Measurements from ENCODE around the gene SH3GLB2. TPM values are rescaled to one million over a fixed set of nuclear protein-coding genes. Genes with fewer than 3 reads are reported as not detected.

SH3GLB2 gene
- total RNA-seq, 1 donor from 2014 or later, result 76.1 TPM

DNA sequence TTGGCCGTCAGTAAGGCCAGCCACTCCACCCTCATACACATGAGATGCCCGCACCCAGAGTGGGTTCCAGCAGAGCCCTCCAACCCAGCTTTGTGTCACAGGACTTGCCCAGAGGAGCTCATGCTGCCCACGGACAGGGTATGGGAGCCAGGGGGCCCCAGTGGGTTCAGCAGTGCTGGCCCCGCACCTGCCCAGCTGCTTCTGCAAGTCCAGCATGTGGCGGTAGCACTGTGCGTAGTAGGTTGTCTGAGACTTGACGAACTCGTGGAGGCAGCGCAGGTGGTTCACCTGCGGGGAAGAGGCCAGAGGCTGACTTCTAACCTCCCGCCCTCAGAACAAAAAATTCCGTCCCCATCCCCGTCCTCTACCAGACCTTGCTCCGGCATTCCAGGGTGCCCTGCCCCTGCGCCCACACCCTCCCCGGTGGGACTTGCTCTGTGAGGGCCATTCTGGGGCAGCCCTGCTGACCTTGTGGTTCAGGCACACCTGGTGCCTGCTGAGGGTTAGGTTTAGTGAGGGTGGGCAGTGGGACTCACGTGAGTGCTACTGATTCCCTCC, 18.5 kb downstream of the SH3GLB2 start:
- no peak for DNase-seq (ENCODE audit: low read depth, low spot score)
- no peak overlapping the region for H3K4me3 Mint-ChIP-seq
- peaks cover 5% of the 10 kb centered on the region for H3K4me1 Mint-ChIP-seq
- TF ChIP-seq, protein P1, sequence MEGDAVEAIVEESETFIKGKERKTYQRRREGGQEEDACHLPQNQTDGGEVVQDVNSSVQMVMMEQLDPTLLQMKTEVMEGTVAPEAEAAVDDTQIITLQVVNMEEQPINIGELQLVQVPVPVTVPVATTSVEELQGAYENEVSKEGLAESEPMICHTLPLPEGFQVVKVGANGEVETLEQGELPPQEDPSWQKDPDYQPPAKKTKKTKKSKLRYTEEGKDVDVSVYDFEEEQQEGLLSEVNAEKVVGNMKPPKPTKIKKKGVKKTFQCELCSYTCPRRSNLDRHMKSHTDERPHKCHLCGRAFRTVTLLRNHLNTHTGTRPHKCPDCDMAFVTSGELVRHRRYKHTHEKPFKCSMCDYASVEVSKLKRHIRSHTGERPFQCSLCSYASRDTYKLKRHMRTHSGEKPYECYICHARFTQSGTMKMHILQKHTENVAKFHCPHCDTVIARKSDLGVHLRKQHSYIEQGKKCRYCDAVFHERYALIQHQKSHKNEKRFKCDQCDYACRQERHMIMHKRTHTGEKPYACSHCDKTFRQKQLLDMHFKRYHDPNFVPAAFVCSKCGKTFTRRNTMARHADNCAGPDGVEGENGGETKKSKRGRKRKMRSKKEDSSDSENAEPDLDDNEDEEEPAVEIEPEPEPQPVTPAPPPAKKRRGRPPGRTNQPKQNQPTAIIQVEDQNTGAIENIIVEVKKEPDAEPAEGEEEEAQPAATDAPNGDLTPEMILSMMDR (conservative IDR thresholded peaks at IDR 0.05), result no peak
- no peak overlapping the region for H3K27ac Mint-ChIP-seq (ENCODE audit: unreplicated experiment)
- H3K27me3 Mint-ChIP-seq (ENCODE audit: low read depth), result peaks cover 5% of the 10 kb centered on the region
- H3K36me3 Mint-ChIP-seq (ENCODE audit: low read depth), result peaks cover 4% of the 10 kb centered on the region
- no peaks in the 10 kb centered on the region for H3K9me3 Mint-ChIP-seq

DNA sequence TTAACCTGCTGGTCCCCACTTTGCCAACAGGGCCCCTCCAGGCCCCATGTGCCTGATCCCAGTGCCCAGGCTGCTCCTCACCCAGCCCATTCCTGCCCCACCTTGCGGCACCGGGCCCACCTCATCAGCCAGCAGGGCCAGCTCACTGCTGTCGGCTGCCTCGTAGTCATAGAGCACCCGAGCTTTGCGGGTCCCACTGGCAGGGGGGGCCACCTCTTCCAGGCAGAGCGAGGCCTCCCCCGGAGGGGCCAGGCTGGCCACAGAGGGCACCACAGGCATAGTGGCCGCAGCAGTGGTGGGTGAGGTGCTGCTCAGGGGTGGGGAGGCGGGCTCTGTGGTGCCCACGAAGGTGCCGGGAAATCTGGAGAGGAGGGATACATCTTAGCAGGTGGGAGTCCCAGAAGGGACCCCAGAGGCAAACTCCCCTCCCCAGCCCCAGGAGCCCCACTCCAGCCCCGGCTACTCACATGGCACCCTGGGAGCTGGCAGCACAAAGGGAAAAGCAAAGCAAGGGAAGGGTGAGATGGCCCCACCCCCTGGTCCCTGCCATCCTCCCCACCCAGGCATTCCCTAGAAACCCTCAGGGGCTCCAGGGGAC, 19.0 kb downstream of the SH3GLB2 start:
- peaks cover 4% of the 10 kb centered on the region for H3K36me3 Mint-ChIP-seq (ENCODE audit: low read depth)
- H3K9me3 Mint-ChIP-seq, result no peaks in the 10 kb centered on the region
- no peak overlapping the region for H3K27ac Mint-ChIP-seq (ENCODE audit: unreplicated experiment)
- H3K4me3 Mint-ChIP-seq, result no peak overlapping the region
- no peak for DNase-seq (ENCODE audit: low read depth, low spot score)
- peaks cover 5% of the 10 kb centered on the region for H3K27me3 Mint-ChIP-seq (ENCODE audit: low read depth)
- TF ChIP-seq, protein P1 (conservative IDR thresholded peaks at IDR 0.05), result no peak
- H3K4me1 Mint-ChIP-seq, result peaks cover 5% of the 10 kb centered on the region

DNA sequence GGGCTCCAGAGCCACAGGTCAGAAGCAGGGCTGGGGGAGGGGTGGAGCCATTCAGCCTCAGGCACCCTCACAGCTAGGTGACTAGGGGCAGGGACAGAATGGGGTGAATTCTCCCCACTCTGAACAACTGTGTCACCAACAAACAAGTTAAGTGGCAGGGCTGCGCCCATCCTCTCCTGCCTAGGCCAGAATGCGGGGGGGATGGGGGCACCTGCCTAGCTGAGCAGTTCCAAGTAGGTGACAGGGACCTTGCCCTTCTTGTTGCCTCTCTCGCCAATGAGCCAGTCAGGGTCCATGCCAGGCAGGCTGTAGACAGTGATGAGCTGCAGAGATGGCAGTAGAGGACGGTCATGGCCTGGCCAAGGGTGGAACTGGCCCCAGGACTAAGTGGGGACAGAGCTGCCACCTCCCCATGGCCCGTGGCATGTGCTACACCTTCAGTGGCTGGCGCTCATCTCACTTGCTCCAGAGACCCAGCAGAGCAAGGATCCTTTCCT, 19.6 kb downstream of the SH3GLB2 start:
- TF ChIP-seq, protein P1 (conservative IDR thresholded peaks at IDR 0.05), result no peak
- DNase-seq (ENCODE audit: low read depth, low spot score), result no peak
- Mint-ChIP-seq H3K27me3 (ENCODE audit: low read depth) (peaks cover 5% of the 10 kb centered on the region), H3K4me3 (no peak overlapping the region), H3K9me3 (no peaks in the 10 kb centered on the region), H3K27ac (ENCODE audit: unreplicated experiment) (no peak overlapping the region), H3K36me3 (ENCODE audit: low read depth) (peaks cover 4% of the 10 kb centered on the region), H3K4me1 (peaks cover 5% of the 10 kb centered on the region)

DNA sequence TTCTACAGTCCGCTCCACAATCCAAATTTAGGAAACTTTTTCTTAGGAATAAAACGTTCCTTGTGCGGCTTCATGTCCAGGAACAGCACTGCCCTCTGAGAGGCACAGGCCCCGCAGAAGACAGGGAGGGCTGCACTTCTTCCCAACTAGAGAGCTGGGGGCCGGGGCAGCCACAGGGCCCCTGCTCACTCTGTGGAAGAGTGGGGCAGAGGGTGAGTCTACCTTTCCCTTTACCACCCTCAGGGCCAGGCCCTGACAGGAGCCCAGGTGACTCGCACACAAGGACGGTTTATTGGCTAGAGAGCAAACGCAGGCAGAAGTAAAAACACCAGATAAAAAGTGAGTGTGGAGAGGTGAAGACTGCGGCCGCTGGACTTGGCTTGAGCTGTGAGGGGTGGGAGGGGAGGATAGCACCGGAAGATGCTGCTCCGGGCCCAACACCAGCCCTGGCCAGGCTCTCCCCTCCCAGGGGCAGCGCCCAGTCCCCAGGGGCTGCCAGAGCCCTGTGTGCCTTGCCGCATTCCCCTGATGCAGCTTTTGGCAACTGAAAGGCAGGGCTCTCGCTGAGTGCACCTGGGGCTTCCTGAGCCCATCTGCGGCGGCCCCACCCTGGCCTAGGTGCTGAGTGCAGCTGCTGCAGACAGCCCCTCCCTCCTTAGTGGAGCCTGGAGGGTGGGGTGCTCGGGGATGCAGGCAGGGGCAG, 20.2 kb downstream of the SH3GLB2 start:
- TF ChIP-seq, protein P1 (conservative IDR thresholded peaks at IDR 0.05), result no peak
- Mint-ChIP-seq H3K27ac (ENCODE audit: unreplicated experiment) (peak overlapping the region; percentile 78), H3K4me3 (peak overlapping the region; percentile 44), H3K9me3 (no peaks in the 10 kb centered on the region), H3K27me3 (ENCODE audit: low read depth) (peaks cover 5% of the 10 kb centered on the region), H3K36me3 (ENCODE audit: low read depth) (peaks cover 8% of the 10 kb centered on the region), H3K4me1 (peaks cover 5% of the 10 kb centered on the region)
- no peak for DNase-seq (ENCODE audit: low read depth, low spot score)

DNA sequence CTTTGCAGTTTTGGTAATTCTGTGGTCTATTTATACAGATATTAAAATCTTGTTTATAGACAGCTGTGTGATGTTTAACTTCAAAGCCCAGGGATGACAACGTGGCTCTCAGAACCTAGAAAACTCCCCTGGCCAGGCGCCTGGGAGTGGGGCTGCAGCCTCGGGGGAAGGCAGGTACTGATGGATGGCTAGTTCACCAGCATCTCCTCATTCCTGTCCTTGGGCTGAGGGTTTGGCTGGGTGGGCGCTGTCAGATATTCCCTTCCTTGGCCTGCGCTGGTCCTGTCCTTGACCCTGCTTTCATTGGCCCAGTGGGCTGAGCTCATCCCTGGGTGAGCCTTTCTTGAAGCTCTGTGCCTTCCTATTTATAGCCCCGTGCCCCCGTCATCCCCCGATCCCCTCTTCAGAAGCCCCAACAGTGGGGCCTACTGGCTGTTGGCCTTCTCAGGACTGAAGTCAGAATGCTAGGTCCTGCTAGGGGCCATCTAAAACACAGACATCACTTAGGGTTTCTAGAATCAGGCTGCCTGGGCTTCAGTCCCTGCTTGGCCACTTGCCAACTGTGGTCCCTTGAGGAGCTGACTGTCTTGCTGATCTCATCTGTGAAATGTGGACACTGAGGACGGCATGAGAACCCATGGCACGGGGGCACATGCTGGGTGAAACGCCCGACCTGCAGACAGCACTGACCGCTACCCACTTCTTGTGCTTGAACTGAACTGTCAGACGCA, 20.9 kb downstream of the SH3GLB2 start:
- Mint-ChIP-seq H3K9me3 (no peaks in the 10 kb centered on the region), H3K4me3 (peak overlapping the region; percentile 86), H3K4me1 (peaks cover 5% of the 10 kb centered on the region), H3K36me3 (ENCODE audit: low read depth) (peaks cover 15% of the 10 kb centered on the region), H3K27ac (ENCODE audit: unreplicated experiment) (no peak overlapping the region), H3K27me3 (ENCODE audit: low read depth) (peaks cover 5% of the 10 kb centered on the region)
- TF ChIP-seq, protein P1 (conservative IDR thresholded peaks at IDR 0.05), result peak; percentile 12
- DNase-seq (ENCODE audit: low read depth, low spot score), result no peak

Data from neural crest cell (in vitro differentiated cells).